Ureter (tissue), 1 donor: Measurements from ENCODE around the gene SH2D4B. TPM values are rescaled to one million over a fixed set of nuclear protein-coding genes. Genes with fewer than 3 reads are reported as not detected.

Experiments used
- DNase-seq: peaks from one replicate; pipeline ENCODE4 v3.0.0-alpha.2; 2020; ENCODE audit warnings: low spot score
- total RNA-seq: library from RNA; stranded (reverse); gene quantifications from one replicate; pipeline ENCODE4 v1.2.4, GENCODE V29; 2023
- donor health status: DM: yes; HTN: yes; CAD: no.

The SH2D4B gene
- not detected for total RNA-seq

DNA sequence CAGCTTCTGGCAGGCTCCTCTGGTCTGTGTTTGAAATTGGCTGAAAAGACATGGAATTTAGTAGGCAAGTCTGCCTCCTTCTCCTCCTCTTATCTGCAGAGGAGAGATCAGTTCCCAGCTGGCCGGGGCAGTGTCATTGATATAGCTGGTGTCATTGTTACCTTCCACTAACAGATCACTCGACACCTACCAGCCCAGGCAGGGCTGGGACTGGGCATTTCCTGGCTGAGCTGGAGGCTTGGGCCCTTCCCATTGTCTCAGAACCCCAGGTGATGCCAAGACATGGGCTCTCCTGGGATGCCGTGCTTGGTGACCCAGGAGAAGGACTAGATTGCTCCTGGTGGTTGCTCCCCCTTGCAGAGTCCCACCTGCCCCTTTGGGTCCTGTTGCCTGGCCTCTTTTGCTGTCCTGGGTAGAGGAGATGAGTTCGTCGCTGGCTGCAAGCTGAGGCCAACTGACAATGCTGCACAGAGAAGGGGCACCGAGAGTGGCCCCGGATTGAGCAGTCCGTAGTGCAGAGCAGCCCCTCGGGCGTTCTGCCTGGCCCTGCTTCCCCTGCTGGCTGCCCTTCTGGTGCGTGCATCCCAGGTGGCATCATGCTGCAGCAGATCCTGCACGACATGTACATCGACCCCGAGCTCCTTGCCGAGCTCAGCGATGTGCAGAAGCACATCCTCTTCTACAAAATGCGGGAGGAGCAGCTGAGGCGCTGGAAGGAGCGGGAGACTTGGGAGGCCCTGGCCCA lies at the start of gene SH2D4B:
Gene SH2D4B (plus strand): TSS at position 167 of the 745 bp plus-strand sequence. CDS start 430 bp downstream, at position 597.
- DNase-seq = no peak

DNA sequence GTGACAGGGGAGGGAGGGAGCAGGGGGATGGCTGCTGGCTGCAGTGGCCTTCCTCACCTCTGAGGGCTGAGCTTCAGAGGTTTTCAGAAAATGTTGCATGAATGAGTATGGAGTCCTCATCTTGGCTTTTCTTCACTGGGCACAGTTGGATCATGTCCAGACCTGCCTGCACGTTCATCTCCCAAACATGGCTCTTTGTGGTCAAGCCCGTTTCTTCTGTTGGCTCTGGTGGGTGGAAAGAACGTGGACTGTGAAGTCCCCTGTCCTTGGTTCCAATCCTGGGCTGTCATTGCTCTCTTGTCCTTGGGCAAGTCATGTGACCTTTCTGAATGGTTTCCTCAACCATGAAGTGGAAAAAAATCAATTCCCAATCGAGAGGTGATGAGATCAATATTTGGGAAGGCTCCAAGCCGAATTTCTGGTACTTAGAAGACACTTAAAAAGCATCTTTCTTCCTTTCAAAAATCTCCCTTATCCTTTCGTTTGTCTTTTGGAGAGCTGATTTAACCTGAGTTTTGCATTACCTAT lies 49.1 kb upstream of the SH2D4B start:
- no peak for DNase-seq

DNA sequence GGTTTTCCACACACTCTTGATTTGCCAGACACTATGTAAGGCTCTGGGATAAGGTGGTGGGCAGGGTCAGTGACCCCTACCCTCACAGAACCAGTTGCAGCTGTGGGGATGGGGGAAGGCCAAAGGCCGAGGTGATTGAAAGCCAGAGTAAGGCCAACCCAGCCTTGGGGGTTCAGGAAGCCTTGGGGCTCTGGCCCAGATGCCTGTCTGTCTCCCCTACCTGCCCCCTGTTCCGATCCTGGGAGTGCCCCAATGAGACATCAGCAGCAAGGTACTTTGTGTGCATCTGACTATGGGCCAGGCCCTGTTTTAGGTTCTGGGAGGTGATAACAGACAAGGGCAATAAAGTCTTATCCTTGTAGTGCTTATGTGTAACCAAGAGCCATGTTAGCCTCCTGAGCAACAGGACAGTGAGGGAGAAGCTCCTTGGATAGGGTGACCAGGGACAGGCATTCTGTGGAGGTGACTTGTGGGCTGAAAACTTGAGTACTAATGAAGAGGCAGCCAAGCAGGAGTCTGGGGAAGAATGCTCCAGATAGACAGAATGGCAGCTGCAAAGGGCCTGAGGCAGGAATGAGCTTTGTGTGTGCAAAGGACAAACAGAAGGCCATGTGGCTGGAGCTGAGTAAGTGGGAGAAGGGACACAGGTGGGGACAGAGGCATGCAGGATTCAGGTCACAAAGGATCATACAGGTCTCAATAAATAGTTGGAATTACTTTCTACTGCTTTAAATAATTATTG lies 48.2 kb upstream of the SH2D4B start:
- DNase-seq = no peak

DNA sequence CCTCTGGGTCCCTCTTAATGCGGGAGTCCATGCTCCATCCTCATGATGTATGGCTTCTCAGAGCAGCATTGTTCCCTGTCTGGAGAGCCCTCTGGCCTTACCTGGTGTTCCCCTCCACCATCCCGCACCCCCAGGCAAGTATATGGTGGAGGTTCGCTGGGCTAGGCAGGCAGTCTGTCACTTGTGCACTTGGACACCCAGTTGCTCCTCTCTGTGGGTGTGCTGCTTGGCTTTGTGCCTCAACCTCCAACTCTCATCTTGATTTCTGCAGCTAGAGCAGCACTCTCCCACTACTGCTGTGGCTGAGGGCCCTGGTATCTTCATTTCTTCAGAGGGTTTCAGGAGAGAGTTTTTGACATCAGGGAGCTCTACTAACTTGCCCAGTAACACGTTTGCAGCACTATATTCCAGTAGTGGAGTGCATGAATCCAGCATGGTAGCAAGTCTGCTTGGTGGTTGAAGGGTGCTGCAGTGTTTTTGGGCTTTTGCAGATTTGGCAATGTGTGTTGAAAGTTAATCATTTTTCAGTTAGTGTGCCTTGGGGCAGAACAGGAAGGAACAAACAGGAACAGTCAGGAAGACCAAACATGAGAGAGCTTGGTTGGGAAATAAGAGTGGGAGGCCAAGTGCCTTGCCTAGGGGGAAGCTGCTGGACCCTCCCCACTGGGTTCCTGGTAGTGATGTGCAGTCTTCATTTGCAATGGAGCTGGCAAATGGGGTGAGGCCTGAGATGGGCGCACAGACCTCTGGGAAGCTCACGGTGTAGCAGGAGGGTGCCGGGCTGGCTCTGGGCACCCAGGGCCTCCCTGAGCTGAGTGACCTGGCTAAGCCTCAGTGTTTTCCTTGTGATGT lies 46.2 kb upstream of the SH2D4B start:
- DNase-seq = no peak

DNA sequence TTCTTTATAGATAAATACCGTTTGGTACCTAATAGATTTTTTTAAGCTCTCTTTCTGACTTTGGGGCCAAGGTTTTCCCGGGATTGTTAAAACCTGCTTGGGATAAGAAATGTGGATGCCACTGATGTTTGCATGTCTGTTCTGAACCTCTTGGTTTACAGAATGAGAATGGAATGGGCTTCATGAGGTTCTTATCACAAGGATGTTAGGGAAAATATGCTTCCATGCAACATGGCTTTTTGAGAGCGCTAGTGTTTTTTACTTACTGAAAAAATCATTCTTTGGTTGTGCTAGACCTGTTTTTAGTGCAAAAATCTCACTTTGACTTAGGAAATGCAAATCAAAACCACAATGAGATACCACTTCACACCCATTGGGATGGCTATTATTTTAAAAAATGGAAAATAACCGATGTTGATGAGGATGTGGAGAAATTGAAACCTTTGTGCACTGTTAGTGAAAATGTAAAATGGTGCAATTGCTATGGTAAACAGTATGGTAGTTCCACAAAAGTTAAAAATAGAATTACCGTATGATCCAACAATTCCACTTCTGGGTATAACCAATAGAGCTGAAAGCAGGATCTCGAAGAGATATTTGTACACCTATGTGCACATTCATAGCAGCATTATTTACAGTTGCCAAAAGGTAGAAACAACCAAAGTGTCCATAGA lies 44.7 kb upstream of the SH2D4B start:
- DNase-seq = no peak

DNA sequence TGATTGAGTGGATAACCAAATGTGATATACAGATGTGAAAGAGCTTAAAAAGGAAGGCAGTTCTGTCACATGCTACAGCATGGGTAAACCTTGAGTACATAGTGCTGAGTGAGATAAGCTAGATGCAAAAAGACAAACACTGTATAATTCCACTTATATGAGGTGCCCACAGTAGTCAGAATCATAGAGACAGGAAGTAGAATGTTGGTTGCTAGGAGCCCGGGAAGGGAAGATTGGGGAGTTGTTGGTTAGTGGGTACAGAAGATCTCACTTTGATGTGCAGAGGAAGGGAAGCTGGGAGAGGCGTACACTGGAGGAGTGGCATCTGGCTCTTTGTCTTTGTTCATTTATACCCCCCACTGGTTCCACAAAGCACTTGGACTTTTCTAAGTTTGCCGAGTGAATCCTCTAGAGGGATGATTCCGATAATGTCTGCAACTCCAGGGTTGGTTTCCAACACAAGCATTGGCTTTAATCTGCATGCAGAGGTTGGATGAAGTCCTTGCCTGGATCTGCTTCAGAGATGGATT lies 44.1 kb upstream of the SH2D4B start:
- DNase-seq = no peak

DNA sequence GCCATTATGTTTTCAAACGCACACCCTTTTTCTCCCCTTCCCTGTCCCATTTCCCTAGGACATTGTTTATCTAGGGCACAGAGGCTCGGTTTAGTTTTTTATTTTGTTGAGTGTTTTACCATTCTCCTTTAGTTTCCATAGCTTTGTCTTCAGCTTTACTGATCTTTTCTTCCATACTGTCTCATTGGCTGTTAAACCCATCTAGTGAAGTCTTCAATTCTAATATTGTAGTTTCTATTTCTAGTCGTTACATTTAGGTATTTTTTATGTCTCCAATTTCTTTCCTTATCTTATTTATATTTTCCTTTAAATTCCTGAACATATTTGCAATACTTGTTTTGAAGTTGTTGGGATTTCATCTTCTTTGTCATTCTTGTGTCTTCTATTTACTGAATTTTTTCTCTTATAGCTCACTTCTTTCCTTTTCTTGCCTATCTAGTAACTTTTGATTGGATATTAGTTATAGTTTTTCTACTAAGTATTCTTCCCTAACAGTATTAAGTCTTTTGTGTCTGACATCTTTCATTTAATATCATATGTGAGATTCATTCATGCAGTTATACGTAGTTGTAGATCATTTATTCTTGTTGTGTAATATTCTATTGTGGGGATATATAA lies 41.0 kb upstream of the SH2D4B start:
- no peak for DNase-seq

DNA sequence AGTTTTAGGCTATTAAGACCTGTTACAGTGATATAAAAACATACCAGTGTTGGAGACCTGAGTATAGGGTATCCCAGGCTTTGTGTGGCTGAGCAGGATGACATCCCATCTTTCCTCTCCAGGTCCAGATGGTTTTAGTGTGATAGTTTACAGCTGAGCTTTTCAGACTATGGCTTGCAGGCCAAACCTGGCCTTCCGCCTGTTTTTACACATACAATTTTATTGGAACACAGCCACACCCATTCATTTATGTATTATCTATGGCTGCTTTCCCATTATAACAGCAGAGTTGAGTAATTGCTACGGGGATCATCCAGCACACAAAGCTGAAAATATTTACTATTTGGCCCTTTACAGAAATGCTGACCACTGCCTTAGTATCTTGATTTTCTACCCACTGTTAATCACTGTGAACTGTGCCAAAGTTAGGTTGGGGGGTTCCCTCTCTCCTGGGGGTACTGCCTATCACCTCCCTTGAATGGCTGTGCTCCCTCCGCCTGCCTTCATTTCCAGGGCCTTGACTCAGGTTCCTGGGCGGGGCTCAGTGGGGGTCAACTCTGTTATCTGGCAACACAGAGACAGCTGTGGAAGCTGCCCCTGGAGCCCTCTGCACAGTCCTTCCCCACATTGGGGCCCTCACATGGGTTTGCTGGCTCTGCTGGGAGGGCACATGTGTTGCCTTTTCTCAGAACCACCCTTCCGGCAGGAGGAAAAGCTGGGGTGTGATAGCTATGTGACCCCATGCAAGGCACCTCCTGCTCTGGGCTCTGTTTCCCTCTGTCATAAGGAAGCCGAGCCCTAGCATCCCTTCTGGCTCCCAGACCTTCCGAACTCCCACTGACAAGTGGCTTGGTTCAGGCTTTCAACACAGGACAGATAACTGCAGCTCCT lies 40.3 kb upstream of the SH2D4B start:
- DNase-seq = no peak

DNA sequence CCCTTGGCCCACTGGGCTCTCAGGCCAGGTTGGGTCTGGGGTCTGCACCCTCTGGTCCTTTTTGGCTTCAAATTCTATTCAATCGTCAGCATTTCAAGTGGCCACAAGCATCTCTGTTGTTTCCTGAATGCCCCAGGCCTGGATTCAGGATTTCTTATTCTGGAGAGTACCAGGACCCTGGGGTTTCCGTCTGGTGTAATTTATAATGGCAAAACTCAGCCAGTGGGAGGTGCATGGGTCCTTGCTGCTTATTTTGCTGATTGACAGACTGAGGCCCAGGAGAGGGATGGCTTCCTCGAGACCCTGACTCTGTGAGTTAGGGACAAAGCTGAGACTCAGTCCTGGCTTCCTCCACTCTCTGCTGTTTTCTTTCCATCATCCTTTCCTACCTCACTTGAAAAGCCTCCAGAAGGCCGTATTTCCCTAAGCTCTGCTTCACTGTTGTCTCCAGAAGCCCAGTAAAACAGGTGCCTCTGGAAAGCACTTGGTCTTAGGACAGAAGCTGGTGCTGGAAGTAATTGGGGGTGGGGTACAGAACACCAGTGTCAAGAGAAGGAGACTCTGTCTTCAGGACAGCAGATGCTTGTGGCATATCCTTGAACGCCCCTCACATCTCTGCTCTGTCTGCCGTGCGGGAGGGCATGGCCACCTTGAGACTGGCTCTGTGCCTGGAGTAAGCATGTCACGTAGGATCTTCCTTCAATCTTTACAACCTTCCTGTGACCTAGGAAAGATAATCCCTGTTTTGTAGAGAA lies 39.4 kb upstream of the SH2D4B start:
- DNase-seq = no peak

DNA sequence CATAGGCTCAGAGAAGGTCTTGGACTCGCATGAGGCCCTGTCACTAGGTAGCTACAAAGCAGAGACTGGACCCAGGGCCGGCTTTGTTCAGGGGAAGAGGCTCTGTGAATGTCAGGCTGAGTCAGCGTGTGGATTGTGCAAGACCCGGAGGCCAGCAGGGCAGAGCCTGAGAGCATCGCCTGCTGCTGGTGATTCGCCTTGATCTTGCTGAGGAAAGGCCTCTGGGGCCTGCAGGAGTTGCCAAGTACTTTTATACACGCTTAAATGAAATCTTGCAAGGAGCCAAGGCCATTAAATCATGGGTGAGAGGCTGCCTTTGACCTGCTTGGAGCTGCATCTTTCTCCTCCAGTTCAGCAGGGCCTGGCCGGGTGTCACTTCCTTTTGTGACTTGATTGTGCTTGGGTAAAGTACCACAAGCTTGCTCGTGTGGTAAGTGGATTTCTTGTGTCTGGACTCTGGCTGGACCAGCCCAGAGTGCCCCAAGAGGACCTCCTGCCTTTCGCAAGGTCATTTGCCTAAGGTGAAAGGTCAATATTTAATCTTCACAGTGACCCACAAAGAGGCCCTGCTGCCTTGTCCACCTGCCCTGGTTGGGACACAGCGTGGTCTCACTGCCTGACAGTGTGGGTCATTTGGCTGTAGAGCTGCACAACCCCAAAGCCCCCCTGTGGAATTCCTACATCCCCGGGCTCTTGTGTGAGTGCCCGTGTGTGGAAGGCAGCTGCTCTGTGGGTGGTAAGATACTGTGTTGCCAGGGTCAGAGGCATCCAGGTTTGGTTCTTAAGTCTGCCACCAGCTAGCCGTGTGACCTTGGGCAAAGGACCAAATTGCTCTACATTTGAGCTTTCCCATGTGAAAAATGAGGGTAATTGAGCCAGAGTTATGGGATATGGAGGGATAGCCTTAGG lies 38.6 kb upstream of the SH2D4B start:
- peak; percentile 94 for DNase-seq

DNA sequence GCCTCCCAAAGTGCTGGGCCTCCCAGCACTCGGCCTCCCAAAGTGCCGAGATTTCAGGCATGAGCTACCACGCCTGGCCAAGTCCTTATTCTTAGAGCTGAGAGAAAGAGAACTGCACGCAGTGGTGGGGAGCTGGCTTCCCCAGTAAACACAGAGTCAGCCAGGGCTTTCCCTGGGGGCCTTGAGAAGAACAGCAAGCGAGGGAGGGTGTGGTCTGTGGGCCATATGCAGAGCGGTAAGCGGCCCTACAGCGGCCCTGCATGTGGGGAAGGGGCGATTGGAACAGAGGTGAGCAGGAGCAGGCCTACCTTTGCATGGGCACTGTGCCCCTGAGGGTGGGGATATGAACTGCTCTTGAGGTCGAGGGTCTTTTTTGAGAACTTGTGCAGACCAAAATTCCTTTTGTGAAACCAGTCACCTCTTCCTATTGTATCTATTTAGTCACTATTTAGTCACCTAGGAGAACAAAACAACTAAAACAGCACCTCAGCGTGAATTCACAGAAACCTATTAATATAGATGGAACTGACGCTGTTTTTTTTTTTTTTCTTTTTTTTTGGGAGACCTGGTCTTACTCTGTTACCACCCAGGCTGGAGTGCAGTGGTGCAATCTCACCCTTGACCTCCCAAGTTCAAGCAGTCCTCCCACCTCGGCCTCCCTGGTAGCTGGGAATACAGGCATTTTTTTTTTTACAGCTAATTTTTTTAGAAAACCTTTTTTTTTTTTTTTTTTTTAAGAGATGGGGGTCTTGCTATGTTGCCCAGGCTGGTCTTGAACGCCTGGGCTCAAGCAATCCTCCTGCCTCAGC lies 36.9 kb upstream of the SH2D4B start:
- no peak for DNase-seq

DNA sequence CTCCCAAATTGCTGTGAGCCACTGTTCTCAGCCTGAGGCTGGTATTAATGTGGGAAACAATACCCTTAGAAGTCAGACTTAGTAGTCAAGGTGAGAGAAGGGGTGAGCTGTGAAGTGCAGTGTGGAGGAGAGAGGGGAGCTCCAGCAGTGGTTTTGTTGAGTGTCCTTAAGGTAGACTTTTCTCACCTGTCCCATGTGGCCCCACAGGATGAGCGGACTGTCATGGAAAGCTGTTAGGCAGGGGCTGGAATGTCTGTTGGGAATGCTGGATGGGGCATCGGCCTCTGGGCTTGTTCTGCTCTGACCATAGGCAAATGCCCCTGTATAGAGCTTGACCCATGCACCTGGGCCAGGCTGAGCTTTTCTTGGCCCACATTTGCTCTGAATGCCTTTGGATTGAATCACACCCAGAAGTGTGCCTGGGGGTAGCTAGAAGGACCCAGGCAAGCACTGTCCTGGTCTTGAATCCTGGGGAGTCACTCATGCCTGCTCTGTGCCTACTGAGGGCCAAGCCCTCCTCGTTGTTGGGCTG lies 36.3 kb upstream of the SH2D4B start:
- no peak for DNase-seq

DNA sequence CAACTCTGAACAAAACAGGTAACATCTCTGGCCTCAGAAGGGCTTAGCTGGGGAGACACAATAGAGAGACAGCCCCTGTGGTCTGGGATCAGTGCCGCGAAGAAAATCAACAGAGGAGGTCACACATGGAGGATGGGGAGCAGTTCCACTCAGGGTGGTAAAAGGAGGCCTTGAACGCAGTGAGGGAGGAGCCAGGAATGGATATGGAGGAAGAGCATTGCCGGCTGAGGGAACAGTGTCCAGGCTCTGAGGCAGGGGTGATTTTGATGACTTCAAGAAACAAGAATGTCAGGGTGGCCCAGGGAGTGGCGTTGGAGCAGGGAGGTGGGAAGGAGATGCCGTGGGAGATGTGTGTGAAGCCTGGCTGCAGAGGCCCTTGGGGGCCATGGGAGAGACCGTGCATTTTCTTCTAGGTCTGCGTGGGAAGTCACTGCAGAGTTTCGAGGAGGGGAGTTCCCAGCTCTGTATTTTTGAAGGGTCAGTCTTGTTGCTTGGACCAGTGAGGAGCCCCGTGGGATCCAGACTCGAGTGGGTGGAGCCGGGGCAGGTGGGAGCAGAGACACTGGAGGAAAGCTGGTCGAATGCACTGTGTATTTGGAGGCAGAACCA lies 35.7 kb upstream of the SH2D4B start:
- DNase-seq = no peak

DNA sequence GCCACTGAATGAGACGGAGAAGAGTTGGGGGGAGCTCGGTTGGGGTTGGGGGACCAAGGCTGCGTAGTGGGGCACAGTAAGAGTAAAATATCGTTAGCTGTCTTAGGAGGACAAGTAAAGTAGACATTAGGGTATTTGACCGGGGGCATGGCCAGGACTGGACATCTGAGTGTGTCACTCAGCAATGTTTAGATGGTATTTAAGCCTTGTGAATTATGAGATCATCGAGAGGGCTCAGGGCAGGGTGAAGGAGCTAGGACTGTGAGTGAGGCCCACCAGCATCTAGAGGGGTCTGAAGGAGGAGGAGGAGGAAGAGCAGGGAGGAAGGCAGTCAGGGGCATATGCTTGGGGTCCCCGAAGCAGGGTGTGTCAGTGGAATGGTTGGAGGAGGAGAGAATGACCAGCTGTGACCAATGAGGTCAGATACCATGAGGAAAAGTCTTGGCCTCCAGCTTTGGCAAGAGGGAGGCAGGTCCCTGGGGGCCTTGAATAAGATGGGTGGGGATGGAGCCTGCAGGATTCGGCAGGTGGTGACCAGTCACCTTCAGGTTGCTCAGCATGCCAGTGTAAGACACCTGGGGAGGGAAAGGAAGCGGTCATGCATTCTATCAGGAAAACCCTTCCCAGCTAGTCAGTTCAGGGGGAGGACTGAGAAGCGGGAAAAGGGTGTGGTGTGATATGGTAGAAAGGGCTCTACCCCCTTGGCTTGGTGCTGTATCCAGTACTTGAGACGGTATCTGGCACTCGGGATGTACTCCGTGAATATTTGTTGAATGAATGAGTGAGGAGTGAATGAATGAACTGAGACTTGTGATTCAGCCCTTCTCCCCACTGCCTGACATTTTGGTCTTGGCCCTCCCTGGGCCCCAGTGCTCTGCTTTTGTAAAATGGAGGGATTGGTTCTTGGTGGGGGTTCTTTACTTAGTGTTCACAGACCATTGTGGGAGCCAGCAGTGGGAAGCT lies 34.8 kb upstream of the SH2D4B start:
- no peak for DNase-seq

DNA sequence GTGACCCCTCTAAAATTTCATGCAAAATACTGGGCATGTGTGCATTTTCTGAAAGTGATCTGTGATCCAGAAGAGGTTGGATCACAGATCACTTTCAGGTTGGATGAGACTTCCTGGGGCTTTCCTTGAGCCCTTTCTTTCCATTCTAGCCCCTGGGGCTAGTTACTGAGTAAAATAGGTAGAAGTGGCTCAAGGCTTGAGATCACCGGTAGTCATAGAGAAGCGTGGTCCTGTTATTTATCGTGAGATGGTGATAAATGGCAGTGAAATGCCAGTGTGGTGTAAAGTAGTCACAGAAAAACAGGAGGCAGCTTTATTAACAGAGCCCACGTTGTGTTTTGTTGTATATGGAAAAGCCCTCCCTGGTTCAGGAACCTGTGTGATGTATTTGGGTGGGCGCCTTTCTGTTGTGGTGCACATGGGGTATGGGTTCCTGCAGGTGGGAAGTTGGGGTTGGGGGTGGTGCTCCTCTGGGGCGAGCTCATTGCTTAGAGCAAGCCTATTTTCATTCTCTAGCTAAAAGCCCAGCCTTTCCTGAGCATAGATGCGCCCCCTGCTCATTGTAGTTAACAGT lies 34.0 kb upstream of the SH2D4B start:
- no peak for DNase-seq
